GM12878 (cell line): ENCODE data around the gene TPBG. TPM values are rescaled to one million over a fixed set of nuclear protein-coding genes. Genes with fewer than 3 reads are reported as not detected.

ENCODE experiments used
- ATAC-seq: fragments of 200-7000 bp; cut with Tn5 transposase; 3 replicates; pipeline ENCODE4 v1.9.1; 2020; ENCODE audit warnings: mild to moderate bottlenecking, moderate library complexity
- BruUV-seq: library from RNA; stranded (reverse); fragments of 400-500 nt; replicated peaks from 2 replicates; lab custom pipeline; 2021; lab: Mats Ljungman, UMichigan
- CTCF ChIA-PET: fragments of 300-600 bp; sonication (Branson Sonifier 250); formaldehyde crosslinking; extraction: SDS; loops from one replicate; lab custom pipeline; 2021; ENCODE audit warnings: inconsistent platforms; lab: Yijun Ruan, JAX
- POLR2A ChIA-PET: fragments of 350-600 bp; formaldehyde crosslinking; extraction: SDS; loops from one replicate; lab custom pipeline; 2021; ENCODE audit warnings: inconsistent platforms; lab: Charles Lee
- RAD21 ChIA-PET: fragments of 300-600 bp; sonication (Branson Sonifier 250); formaldehyde crosslinking; loops from one replicate; lab custom pipeline; 2023; ENCODE audit warnings: antibody characterized with exemption; ENCODE audit not compliant: unreplicated experiment; lab: Charles Lee
- SMC1A ChIA-PET: fragments of 300-600 bp; sonication (Branson Sonifier 250); formaldehyde crosslinking; loops from one replicate; lab custom pipeline; 2023; ENCODE audit not compliant: unreplicated experiment, uncharacterized antibody; lab: Charles Lee
- DNase-seq: peaks from one replicate; pipeline ENCODE4 v3.0.0-alpha.2; 2011; ENCODE audit warnings: low read depth, low spot score
- FAIRE-seq: peaks from 3 replicates; lab custom pipeline; 2011; peaks lifted over from hg19 to GRCh38; lab: Jason Lieb, UNC
- H2AFZ ChIP-seq: 2 replicates; pipeline ENCODE4 v1.6.0; 2011; ENCODE audit warnings: low read depth, low read length, control low read depth; ENCODE audit not compliant: control insufficient read depth
- H3K27ac ChIP-seq: 2 replicates; pipeline ENCODE4 v1.5.1; 2011; ENCODE audit warnings: control low read depth; ENCODE audit not compliant: control insufficient read depth, insufficient read depth
- H3K27me3 ChIP-seq, 2 experiments: replicated peaks in 1 of 2; 2 replicates each; pipeline versions ENCODE4 v1.6.0 to v1.6.1; 2011; ENCODE audit warnings: low read length in 1 of 2; ENCODE audit not compliant: control insufficient read depth in 2 of 2, insufficient read depth in 2 of 2
- H3K36me3 ChIP-seq, 2 experiments: 2 replicates each; pipeline ENCODE4 v1.5.1; 2011; ENCODE audit warnings: low read length in 1 of 2; ENCODE audit not compliant: control insufficient read depth in 2 of 2, insufficient read depth in 2 of 2
- H3K4me1 ChIP-seq: 2 replicates; pipeline ENCODE4 v1.6.1; 2011; ENCODE audit warnings: mild to moderate bottlenecking, low read length, moderate library complexity, mixed read lengths; ENCODE audit not compliant: control insufficient read depth, insufficient read depth
- H3K4me2 ChIP-seq: 2 replicates; pipeline ENCODE4 v1.6.0; 2011; ENCODE audit warnings: control low read depth; ENCODE audit not compliant: control insufficient read depth, insufficient read depth
- H3K4me3 ChIP-seq: fragments of 200-600 bp; sonication (generic); 2 replicates; pipeline ENCODE4 v1.5.1; 2016
- H3K79me2 ChIP-seq: 2 replicates; pipeline ENCODE4 v1.6.0; 2011; ENCODE audit warnings: low read length; ENCODE audit not compliant: control insufficient read depth, insufficient read depth
- H3K9ac ChIP-seq: 2 replicates; pipeline ENCODE4 v1.8.0; 2011; ENCODE audit warnings: low read length, control low read depth, mixed read lengths; ENCODE audit not compliant: control insufficient read depth, insufficient read depth
- H3K9me3 ChIP-seq: replicated peaks from 3 replicates; pipeline ENCODE4 v1.5.1; 2011; ENCODE audit warnings: mild to moderate bottlenecking, low read length; ENCODE audit not compliant: control insufficient read depth, insufficient read depth
- H4K20me1 ChIP-seq: 2 replicates; pipeline ENCODE4 v1.6.0; 2011; ENCODE audit not compliant: control insufficient read depth, insufficient read depth
- CHD1 ChIP-seq: IDR thresholded peaks from 2 replicates; pipeline ENCODE4 v1.6.1; 2012; ENCODE audit warnings: low read depth, low read length, improper control_type of control experiment
- CHD2 ChIP-seq: IDR thresholded peaks from 2 replicates; pipeline ENCODE4 v1.6.1; 2011; ENCODE audit warnings: low read depth, low read length, improper control_type of control experiment, borderline replicate concordance
- CREM ChIP-seq: IDR thresholded peaks from 2 replicates; pipeline ENCODE4 v1.6.1; 2014; ENCODE audit warnings: antibody characterized with exemption, low read depth
- GABPA ChIP-seq: IDR thresholded peaks from 2 replicates; pipeline ENCODE4 v1.6.1; 2014; ENCODE audit warnings: antibody characterized with exemption, low read depth, mild to moderate bottlenecking, inconsistent platforms
- HDAC2 ChIP-seq: fragments of 200-600 bp; sonication (generic); IDR thresholded peaks from 2 replicates; pipeline ENCODE4 v1.6.1; 2017
- KDM1A ChIP-seq: fragments of 200-600 bp; sonication (generic); IDR thresholded peaks from 2 replicates; pipeline ENCODE4 v1.6.1; 2016; ENCODE audit warnings: borderline replicate concordance
- MTA2 ChIP-seq: fragments of 450-650 bp; IDR thresholded peaks from 2 replicates; pipeline ENCODE4 v1.6.1; 2016; ENCODE audit warnings: low read depth, mild to moderate bottlenecking, moderate library complexity
- MXI1 ChIP-seq: fragments of 150-350 bp; IDR thresholded peaks from 2 replicates; pipeline ENCODE4 v1.6.1; 2011; ENCODE audit warnings: low read depth, mild to moderate bottlenecking, inconsistent platforms, low read length, improper control_type of control experiment
- MYC ChIP-seq: IDR thresholded peaks from 2 replicates; pipeline ENCODE4 v1.6.1; 2011; ENCODE audit warnings: mild to moderate bottlenecking, low read length, moderate library complexity, inconsistent platforms; ENCODE audit not compliant: insufficient read depth, insufficient replicate concordance, insufficient read length, severe bottlenecking
- NBN ChIP-seq: fragments of 450-650 bp; IDR thresholded peaks from 2 replicates; pipeline ENCODE4 v1.6.1; 2016
- NRF1 ChIP-seq: conservative IDR thresholded peaks from 2 replicates; pipeline ENCODE4 v1.6.1; 2011; ENCODE audit warnings: mild to moderate bottlenecking, low read depth, low read length, improper control_type of control experiment
- PAX5 ChIP-seq: IDR thresholded peaks from 2 replicates; pipeline ENCODE4 v1.6.1; 2011; ENCODE audit warnings: low read depth, low read length, borderline replicate concordance
- POLR2A ChIP-seq: IDR thresholded peaks from 2 replicates; pipeline ENCODE4 v1.6.1; 2011; ENCODE audit warnings: low read depth, mild to moderate bottlenecking, low read length
- POLR2AphosphoS2 ChIP-seq: IDR thresholded peaks from 2 replicates; pipeline ENCODE4 v1.6.1; 2011; ENCODE audit warnings: low read depth, mild to moderate bottlenecking, low read length, improper control_type of control experiment, moderate library complexity
- RAD21 ChIP-seq: IDR thresholded peaks from 2 replicates; pipeline ENCODE4 v1.6.1; 2011; ENCODE audit warnings: mild to moderate bottlenecking, low read depth, low read length, moderate library complexity; ENCODE audit not compliant: insufficient read depth
- RFX5 ChIP-seq: IDR thresholded peaks from 2 replicates; pipeline ENCODE4 v1.6.1; 2011; ENCODE audit warnings: low read depth, low read length, improper control_type of control experiment
- YY1 ChIP-seq: IDR thresholded peaks from 2 replicates; pipeline ENCODE4 v1.6.1; 2011; ENCODE audit warnings: low read depth, mild to moderate bottlenecking, low read length
- ZBTB4 ChIP-seq: fragments of 450-650 bp; formaldehyde crosslinking; IDR thresholded peaks from 2 replicates; pipeline ENCODE4 v1.4.0; 2022; ENCODE audit warnings: mild to moderate bottlenecking, moderate library complexity
- WGBS: methylation state at CpG from one replicate; pipeline ENCODE4 v1.1.6; 2016; ENCODE audit warnings: low lambda C conversion rate; ENCODE audit not compliant: insufficient replicate concordance, insufficient coverage; ENCODE audit errors: missing lambda C conversion rate; 5-methylcytosine and 5-hydroxymethylcytosine counted together
- in situ Hi-C: fragments of 300-500 bp; cut with MboI; formaldehyde crosslinking; loops from 9 replicates; pipeline ENCODE4 v1.14.3; 2018; ENCODE audit warnings: mixed read lengths
- intact Hi-C: fragments of 100-400 bp; cut with micrococcal nuclease; formaldehyde crosslinking; loops from one replicate; pipeline ENCODE4 v1.14.2; 2022; ENCODE audit not compliant: unreplicated experiment
- polyA plus RNA-seq, 11 experiments: library from polyadenylated mRNA; depleted of rRNA in 4 of 11; unstranded in 6 of 11; stranded (reverse) in 5 of 11; fragments of >200 nt; fragmentation: Nextera tagmentation in 4 of 11; fragmentation: Illumina TruSeq in 1 of 11; extraction: Ambion mirVana in 4 of 11; extraction: Trizol in 1 of 11; gene quantifications; 1 replicate in 1 of 11; 2 replicates in 10 of 11; pipeline versions ENCODE4 v1.2.1 to v1.2.3, GENCODE V29; 2011 to 2016; ENCODE audit warnings: inconsistent platforms in 2 of 11, missing spikeins in 2 of 11, low read depth in 1 of 11
- total RNA-seq, 4 experiments: library from RNA; depleted of rRNA in 3 of 4; stranded (reverse); fragments of >200 nt in 3 of 4; fragmentation: Illumina TruSeq in 1 of 4; extraction: Trizol in 1 of 4; gene quantifications; 2 replicates each; pipeline versions ENCODE4 v1.2.1 to v1.2.3, GENCODE V29; 2013 to 2021
- TF ChIP-seq, protein P1 (sequence below): fragments of 450-650 bp; IDR thresholded peaks from 2 replicates; pipeline ENCODE4 v1.6.1; 2017; ENCODE audit warnings: borderline replicate concordance
- TF ChIP-seq, protein P2 (sequence below): IDR thresholded peaks from 2 replicates; pipeline ENCODE4 v1.6.1; 2011; ENCODE audit warnings: mild to moderate bottlenecking, low read depth, low read length, moderate library complexity; ENCODE audit not compliant: insufficient replicate concordance

The TPBG gene
- total and polyA plus RNA-seq, 10 of the 15 experiments (the other 5 are each of a cell fraction or from before 2014, with no cell fraction given), result 0.06 to 0.98 (median 0.66) TPM

GRCh38 chr6:82415820-82416219 is 52.2 kb downstream of the TPBG start (continued):
- no peak for TF ChIP-seq HDAC2
- no peak for TF ChIP-seq MYC
- TF ChIP-seq, protein P1, sequence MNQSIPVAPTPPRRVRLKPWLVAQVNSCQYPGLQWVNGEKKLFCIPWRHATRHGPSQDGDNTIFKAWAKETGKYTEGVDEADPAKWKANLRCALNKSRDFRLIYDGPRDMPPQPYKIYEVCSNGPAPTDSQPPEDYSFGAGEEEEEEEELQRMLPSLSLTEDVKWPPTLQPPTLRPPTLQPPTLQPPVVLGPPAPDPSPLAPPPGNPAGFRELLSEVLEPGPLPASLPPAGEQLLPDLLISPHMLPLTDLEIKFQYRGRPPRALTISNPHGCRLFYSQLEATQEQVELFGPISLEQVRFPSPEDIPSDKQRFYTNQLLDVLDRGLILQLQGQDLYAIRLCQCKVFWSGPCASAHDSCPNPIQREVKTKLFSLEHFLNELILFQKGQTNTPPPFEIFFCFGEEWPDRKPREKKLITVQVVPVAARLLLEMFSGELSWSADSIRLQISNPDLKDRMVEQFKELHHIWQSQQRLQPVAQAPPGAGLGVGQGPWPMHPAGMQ, result no peak
- TF ChIP-seq GABPA, result no peak
- TF ChIP-seq MXI1, result no peak

GRCh38 chr6:82416346-82416745 is 52.7 kb downstream of the TPBG start:
- no peak for FAIRE-seq
- RAD21 ChIA-PET, result no interaction called here
- BruUV-seq, result no TSS peak
- no peak overlapping the region for H2AFZ ChIP-seq
- SMC1A ChIA-PET, result no interaction called here
- H4K20me1 ChIP-seq, result no peaks in the 10 kb centered on the region
- no peaks in the 10 kb centered on the region for H3K36me3 ChIP-seq
- H3K27ac ChIP-seq, result no peak overlapping the region
- no peak overlapping the region for H3K4me3 ChIP-seq
- peaks cover 11% of the 10 kb centered on the region for H3K4me1 ChIP-seq
- no peaks in the 10 kb centered on the region for H3K9me3 ChIP-seq
- intact Hi-C loops, result no loop called here
- DNase-seq, result no peak
- in situ Hi-C loops, result no loop called here
- no peaks in the 10 kb centered on the region for H3K27me3 ChIP-seq
- CTCF ChIA-PET, result no interaction called here
- H3K79me2 ChIP-seq, result no peaks in the 10 kb centered on the region
- 32% methylated on average over 2 of the region's 2 CpGs for WGBS
- no peak overlapping the region for H3K4me2 ChIP-seq
- POLR2A ChIA-PET, result no interaction called here
- H3K9ac ChIP-seq, result no peak overlapping the region
- ATAC-seq, result no peak
- TF ChIP-seq YY1 (no peak), MTA2 (no peak), CHD1 (no peak), NRF1 (no peak), RFX5 (no peak), POLR2A (no peak), RAD21 (no peak), CHD2 (no peak), NBN (no peak), CREM (no peak), ZBTB4 (CRISPR knock-in tag) (no peak), PAX5 (no peak), KDM1A (no peak), POLR2AphosphoS2 (no peak)
- TF ChIP-seq, protein P2, sequence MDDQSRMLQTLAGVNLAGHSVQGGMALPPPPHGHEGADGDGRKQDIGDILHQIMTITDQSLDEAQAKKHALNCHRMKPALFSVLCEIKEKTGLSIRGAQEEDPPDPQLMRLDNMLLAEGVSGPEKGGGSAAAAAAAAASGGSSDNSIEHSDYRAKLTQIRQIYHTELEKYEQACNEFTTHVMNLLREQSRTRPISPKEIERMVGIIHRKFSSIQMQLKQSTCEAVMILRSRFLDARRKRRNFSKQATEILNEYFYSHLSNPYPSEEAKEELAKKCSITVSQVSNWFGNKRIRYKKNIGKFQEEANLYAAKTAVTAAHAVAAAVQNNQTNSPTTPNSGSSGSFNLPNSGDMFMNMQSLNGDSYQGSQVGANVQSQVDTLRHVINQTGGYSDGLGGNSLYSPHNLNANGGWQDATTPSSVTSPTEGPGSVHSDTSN, result no peak
